NCI-H2029 treated with DMSO at 0.1 percent for 48 hours (cell line): ENCODE measurements around the gene XYLT1.

Source experiments
- DNase-seq: peaks from one replicate; lab custom pipeline; 2025; lab: John Stamatoyannopoulos, UW

The XYLT1 gene

DNA sequence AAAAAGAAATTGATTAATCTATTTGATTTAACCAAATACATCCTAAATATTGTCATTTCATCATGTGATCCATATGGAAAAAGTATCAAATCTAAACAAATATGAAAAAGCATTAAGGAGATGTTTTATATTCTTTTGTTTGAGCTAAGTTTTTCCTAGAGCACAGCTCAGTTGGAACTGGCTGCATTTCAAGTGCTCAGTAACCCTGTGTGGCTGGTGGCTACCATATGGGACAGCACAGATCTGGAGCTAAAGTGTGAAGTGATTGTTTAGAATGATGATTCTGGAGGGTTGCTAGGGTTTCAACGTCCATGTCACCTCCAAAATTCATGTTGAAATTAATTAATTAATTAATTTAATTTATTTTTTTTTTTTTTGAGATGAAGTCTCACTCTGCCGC lies 137.5 kb downstream of the XYLT1 start:
- DNase-seq = no peak

DNA sequence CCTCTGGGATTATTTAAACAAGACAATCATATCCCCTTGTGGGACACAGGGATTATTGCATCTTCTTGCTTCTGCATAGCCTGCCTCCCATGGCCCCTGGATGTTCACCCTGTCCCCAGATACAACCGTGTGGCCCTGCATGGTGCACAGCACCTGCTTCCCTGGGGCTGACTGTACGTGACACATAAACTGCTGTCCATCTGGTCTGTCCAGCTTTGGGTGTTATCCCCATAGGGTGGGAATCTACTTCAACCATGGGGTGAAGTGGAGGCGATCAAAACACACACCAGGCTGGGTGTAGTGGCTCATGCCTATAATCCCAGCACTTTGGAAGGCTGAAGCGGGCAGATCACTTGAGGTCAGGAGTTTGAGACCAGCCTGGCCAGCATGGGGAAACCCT lies 138.8 kb downstream of the XYLT1 start:
- DNase-seq = no peak

DNA sequence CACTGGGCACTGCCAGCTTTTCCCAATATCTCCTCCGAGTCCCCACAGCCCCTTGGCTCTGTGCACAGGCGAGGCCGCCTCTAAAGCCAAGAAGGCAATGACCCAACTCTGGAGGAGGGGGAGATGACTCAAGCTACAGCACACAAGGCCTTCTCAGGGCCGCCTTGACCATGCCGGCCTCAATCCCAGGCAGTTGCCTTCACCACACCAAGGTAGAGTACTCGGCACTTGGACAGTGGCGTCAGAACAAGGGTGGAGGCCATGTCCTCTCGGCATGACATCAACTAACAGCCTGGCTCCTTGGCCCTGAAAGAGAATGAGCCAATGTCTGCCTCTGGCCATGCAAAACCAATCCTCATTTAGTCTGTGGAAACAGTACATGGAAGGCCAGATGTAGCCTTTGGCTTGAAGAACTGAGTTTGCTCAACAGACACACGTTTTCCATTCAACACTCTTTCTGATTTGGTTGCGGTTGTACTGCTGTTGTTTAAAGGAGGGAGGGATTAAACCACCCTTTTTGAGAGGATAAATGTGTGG lies 139.6 kb downstream of the XYLT1 start:
- DNase-seq = no peak

GRCh38 chr16:17330044-17330443 lies 140.7 kb downstream of the XYLT1 start:
- no peak for DNase-seq

DNA sequence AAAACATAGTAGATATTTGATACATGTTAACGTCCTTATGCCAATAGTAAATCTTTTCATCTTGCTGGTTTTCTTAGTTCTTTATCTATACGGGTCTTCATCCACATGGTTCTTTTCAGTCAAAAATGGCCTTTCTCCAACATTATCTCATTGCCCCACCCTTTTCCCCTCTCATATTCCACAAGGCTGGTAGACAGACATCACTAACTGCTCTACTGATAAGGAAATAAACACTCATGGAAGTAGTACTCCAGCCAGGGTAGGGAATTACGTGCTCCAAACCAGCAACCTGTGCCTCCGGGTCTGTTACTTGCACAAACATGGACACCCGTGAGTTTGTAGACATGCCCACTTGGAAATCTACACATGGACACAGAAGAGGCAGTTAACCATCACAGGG lies 141.4 kb downstream of the XYLT1 start:
- DNase-seq = peak; percentile 67

DNA sequence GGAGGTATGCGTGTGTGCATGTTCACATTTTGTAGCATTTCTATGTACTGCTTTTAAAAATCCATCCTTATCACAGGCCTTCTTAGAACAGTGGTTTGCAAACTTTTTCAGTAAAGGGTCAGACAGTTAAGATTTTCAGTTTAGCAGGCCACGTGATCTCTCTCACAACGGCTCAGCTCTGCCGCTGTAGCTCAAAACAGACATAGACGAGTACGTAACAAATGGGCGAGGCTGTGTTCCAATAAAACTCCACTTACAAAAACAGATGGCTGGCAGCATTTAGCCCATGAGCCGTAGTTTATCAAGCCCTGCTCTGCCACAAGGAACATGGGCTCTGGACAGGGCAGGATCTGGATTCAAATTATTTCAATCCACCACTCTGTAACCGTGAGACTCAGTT lies 141.8 kb downstream of the XYLT1 start:
- peak; percentile 66 for DNase-seq

- DNase-seq = no peak
Observed at GRCh38 chr16:17327664-17328335, 143.0 kb downstream of the XYLT1 start.

- no peak for DNase-seq
Observed at GRCh38 chr16:17325476-17326143, 145.2 kb downstream of the XYLT1 start.

DNA sequence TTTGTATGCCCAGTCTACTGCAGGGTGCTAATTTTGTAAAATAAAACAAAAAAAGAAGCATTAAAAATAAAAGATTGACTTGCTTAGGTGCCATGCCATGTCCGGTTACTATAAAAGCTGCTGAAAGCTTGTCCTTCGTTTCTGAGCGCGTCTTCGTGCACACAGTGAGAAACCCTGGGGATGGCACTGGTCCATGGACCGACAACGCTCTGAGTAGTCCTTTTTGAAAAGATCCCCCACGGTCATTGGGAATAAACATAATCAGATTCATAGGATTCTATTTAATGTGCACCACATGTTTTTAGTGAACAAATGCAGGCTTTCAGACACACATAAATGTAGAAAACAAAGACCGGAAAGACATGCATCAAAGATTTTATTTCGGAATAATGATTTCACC lies 146.3 kb downstream of the XYLT1 start:
- no peak for DNase-seq

GRCh38 chr16:17323171-17323570 lies 147.6 kb downstream of the XYLT1 start:
- DNase-seq = no peak

GRCh38 chr16:17321824-17322223 lies 148.9 kb downstream of the XYLT1 start:
- no peak for DNase-seq

DNA sequence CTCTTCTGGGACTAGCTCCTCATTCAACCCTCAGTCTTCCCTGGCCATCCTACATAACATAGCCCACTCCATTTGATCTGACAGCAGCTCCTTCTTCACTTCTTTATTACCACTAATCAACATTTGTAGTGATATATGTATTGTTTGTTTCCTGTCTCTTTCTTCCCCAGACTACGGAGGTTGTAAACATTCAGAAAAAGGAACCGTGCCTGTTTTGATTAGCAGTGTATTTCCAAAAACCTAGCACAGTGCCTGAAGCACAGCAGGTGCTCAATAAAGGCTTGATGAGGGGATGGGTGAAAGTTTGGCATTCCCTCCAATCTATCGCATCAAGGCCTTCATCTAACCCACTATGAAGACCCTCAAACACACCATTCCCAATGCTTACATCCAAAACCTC lies 150.8 kb downstream of the XYLT1 start:
- no peak for DNase-seq

GRCh38 chr16:17318238-17318637 lies 152.5 kb downstream of the XYLT1 start:
- DNase-seq = no peak

- DNase-seq = peak; percentile 24
Observed at GRCh38 chr16:17316005-17316404, 154.8 kb downstream of the XYLT1 start.

DNA sequence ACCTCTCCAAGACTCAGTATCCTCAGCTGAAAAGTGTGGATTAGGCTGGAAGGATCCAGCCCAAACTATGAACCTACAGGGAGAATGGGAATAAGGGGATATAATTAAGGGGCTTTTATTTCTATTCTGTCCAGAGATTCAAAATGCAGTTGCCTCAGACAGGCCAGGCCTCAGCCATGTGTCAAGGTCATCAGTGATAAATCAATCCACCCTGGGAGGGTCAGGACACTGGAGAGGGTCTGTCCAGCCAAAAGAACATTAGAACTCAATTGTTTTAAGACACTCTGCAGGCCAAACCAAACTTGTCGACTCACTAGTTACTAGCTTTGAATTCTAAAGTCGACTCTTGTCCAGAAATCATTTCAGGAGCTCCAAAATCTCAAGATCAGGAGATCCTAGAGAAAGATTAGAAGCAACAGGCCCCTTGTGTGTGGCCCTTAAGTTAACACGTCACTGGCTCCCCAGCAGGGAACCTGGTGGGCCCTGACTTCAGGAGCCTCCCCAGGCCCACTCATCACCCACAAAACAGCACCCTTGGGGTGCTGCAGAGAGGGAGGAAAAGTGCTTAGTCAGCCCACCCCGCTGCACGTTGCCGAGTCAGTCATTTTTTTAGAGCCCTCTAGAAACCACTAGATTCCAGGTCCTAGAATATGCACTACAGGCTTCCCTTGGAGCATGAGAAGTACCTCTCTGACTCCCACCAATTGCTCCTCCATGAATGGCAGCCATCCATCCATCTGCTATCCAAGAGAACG lies 156.8 kb downstream of the XYLT1 start:
- no peak for DNase-seq

DNA sequence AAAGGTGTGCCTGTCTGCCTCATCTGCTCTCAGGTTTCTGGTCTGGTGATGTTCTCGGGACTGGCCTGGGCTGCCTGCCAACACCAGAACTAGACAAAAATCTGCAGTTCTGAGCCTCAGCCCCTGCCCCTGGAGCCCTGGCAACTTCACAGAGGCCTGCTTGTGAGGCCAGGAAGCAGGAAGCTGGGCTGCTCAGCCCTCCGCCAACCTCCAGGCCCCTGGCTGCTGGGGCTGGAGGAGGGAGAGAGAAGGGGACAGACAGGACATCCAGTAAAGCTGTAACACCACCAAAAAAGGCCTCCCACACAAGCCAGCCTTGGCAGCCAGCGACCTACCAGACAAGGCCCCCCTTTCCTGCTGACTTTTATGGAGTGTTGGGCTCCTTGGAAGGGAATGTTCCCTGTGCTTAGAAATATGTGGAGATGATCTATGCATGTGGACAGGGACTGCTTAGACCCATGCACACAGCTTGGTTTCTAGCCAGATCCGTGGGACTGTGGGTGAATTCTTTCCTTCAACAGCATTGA lies 157.6 kb downstream of the XYLT1 start:
- DNase-seq = peak; percentile 30

GRCh38 chr16:17312094-17312710 lies 158.6 kb downstream of the XYLT1 start:
- no peak for DNase-seq

DNA sequence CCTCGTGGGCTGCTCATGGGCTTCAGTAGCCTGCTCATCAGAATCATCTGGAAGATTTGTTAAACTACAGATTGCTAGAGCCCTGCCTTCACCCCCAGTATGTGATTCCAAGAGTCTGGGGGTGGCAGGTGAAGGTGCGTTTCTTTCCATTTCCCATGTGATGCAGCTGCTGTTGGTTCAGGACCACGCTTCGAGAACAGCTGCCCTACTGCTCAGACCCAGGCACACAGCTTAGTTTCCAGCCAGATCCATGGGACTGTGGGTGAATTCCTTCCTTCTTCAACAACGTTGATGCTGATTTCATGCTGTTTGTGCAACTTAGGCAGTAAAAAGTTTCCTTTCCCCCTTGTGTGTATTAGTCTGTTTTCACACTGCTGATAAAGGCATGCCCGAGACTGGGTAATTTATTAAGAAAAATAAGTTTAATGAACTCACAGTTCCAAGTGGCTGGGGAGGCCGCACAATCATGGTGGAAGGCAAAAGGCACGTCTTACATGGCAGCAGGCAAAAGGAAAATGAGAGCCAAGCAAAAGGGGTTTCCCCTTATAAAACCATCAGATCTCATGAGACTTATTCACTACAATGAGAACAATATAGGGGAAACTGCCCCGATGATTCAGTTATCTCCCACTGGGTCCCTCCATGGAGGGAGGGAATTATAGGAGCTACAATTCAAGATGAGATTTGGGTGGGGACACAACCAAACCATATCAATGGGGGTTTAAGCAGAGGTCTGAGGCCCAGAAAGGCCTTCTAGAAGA lies 159.2 kb downstream of the XYLT1 start:
- no peak for DNase-seq

DNA sequence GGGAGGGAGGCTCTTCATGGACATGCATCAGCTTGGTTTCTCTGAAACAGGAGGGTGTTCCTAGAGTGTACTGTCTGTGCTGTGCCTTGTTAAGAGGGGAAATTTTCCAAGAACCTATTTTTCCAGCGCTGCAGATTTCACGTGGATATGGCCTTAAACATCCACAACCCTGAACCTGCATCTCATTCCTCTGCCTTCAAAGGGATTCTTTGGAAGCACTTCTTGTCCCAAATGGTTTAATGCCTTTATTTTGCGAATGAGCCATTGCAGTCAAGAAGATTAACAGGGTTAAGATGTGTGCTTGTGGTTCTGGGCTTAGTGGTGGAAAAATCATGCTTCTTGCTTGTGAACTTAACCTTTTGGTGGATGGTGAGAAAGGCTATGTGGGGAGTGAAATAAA lies 161.2 kb downstream of the XYLT1 start:
- DNase-seq = no peak

- DNase-seq = no peak
Observed at GRCh38 chr16:17308186-17308585, 162.6 kb downstream of the XYLT1 start.

DNA sequence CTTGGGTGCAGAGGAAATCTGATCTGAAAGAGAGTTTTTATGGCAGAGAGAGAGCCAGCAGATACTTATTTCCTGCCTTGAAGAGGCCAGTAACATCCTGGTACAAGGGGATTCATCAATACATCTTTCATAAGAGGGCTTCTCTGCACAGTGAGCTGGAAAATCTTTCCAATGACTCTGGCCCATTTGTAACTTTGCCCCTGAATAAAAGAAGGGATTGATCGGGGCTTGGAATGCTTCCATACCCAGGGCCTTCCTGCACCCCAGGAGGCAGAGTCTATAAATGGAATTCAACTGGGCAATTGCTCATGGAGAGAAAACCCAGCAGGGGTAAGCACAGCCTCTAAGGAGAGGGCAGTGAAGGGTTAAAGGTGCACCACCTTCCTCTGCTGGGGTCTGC lies 163.3 kb downstream of the XYLT1 start:
- DNase-seq = no peak

DNA sequence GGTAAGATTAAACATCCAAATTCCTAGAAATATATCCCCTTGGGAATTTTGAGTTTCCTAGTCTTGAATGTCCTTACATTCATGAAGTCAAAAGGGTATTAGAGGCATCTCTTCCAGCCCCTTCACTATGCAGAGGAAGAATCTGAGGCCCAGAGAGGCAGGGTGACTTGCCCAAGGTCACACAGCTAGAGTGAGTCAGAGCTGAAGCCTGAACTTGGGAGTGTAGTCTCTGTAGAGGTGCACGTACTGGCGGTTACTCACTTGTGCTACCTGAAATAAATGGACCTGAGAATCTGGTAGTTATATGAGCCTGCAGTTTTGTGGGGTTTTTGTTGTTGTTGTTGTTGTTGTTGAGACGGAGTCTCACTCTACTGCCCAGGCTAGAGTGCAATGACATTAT lies 164.0 kb downstream of the XYLT1 start:
- DNase-seq = no peak
